DMS53 treated with DMSO at 0.1 percent for 48 hours (cell line): ENCODE results near the gene MTA3.

Source experiments
- DNase-seq: peaks from one replicate; lab custom pipeline; 2025; ENCODE audit not compliant: unreplicated experiment; lab: John Stamatoyannopoulos, UW

Gene MTA3

GRCh38 chr2:42757981-42758740 lies 189.7 kb downstream of the MTA3 start:
- no peak for DNase-seq

GRCh38 chr2:42758751-42759150 lies 190.3 kb downstream of the MTA3 start:
- no peak for DNase-seq

- no peak for DNase-seq
These were observed 193.1 kb downstream of the MTA3 start for GRCh38 chr2:42761554-42761953.

GRCh38 chr2:42762155-42762554 lies 193.7 kb downstream of the MTA3 start:
- no peak for DNase-seq

DNA sequence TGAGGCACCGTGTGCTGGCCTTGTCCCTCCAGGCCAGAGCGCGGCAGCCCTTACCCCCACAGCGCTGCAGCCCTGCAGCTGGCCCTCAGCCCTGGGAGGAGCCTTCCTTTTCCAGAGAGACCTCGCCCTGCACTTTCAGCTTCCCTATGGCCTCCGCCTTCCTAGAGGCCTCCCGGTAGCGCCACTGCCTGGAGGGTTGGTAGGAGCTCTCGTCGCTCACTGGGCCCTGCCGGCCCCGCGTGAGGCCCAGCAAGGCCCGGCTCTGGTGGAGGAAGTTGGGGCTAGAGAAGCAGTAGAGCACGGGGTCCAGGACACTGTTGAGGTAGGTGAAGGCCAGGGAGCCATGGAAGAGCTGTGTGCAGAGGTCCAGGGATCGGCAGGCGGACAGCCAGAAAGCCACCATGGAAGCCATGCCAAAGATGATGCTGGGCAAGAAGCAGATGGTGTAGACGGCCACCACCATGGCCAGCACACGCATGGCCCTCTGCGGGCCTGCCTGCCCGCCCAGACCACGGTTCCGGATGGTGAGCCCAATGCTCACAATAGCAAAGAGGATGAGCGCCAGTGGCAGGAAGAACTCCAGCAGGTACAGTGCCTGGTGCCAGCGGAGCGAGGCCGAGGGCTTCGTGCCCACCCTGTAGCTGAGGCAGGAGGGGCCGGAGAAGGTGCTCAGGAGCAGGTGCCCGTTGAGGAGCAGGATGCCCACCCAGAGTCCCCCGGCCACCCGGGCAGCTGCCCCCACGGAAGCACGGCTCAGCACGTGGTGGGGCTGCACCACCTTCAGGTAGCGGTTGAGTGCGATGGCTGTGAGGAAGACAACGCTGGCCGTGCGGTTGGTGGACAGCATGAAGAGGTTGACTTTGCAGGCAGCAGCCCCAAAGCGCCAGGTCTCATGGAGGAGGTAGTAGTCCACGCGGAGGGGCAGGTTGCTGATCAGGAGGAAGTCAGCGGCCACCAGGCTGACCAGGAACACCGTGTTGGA lies 194.7 kb downstream of the MTA3 start:
- no peak for DNase-seq

DNA sequence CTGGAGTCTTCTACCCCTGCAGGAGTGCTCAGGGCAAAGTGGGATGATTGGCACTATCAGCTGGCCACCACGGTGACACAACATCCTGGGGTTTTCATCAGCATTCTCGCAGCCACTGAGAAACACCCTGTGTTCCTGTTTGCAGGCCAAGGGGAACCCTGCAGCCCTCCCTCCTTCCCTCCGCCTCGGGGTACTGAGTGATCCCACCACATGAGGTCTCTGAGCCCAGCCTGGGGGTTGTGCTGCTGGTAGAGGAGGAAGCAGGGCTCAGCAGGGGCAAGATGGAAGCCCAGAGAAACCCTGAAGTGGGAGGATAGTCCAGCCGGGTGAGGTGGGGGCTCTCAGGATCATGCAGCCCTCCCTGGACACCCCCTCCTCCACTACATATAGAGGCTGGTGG lies 195.7 kb downstream of the MTA3 start, which contains the start of gene OXER1:
TSS of gene OXER1 (minus strand) at position 40 of the 400 bp plus-strand sequence. CDS start 73 bp downstream, outside the sequence.
- DNase-seq = no peak

DNA sequence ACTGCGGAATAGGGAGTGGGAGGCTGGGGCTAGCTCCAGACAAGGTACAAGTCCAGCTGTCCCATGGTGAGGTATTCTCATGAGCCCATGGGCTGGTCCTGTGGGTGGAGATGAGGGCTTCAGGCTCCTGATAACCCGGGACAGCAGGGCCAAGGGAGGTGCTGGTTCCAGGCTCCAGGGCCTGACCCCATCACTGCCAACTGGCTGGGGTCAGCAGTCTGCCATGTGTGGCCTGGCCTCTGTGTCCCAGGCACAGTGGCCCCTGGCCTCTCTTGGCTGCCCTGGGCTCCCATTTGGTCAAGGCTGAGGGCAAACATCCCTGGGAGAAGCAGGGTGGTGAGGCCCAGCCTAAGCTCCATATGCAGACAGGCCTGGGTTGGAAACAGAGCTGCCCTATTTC lies 196.5 kb downstream of the MTA3 start:
- no peak for DNase-seq

DNA sequence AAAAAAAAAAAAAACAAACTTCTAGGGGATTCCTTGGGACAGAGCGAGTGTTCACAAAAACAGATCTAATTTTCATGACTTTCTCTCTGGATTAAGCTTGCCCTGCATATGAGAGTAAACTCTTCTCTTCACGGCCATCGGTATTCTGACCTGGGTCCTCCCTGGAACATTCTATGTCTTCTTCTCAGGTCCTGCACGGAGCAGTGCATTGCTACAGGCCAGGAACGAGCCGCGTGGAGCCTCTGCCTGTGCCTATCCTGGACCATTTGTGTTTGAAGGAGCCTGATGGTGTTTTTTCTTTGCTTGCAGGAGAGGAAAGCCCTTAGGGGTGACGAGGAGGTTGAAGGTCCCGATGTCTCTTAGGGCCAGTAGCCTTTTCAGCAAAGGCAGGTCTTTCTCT lies 197.3 kb downstream of the MTA3 start:
- DNase-seq = no peak

DNA sequence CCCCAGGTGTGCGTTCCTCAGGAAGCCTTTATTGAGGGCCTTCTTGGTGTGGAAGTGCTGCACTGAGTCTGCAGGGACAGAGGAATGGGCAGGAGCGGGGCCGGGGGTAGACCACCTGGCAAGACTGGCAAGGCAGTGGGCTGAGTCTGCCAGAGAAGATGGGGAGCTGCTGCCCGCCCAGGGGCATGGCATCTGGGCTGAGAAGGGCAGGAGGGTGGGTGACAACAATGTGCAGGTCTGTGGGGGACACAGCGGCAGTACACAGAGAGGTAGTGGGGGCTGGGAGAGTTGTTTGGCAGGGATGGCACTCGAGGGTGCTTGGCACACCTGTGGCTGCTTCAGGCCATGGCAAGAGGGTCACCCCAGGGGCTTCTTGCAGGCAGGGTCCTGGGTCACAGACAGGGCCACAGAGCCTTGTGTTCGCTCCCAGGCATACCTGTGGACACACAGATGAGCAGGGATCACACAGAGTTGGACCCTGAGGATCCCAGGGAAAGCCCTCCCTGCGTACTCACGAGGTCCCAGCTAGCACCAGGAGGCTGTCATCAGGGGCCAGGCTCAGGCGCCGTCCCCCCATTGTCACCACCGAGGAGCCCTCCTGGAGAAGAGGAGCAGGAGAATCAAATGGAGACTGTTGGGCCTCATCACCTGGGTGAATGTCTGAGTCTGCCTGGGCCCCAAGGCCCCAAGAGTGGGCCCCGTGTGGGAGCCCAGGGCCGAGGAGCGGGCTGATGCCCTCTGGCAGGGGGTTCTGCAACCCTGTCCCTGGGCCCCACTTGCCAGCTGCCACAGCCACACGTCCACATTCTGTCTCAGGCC lies 198.9 kb downstream of the MTA3 start:
- no peak for DNase-seq

- no peak for DNase-seq
These were observed 199.7 kb downstream of the MTA3 start for GRCh38 chr2:42767899-42768705.

DNA sequence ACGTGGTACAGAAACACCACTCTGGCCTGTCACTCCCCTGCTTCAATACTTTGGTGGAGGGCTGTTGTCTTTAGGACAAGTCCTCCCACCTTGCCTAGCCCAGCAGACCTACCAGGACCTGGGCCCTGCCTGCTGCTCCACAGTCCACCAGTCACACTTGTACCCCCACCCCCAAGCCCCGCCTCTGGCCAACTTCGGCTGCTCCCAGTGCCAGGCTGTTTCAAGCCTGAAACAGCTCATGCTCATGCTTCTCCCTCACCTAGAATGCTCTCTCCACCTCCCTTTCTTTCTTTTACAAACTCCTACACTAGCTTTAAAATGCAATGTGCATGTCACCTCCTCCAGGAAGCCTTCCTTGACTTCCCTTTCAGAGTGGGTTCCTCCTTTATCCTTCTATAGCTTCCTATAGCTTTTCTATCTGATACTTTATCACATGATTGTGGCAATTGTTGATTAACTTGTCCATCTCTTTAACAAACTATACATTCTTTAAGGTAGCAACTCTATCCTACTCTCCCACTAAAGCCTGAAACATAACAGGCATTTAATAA lies 200.3 kb downstream of the MTA3 start:
- DNase-seq = no peak

- DNase-seq = no peak
These were observed 201.3 kb downstream of the MTA3 start for GRCh38 chr2:42769583-42770287.

DNA sequence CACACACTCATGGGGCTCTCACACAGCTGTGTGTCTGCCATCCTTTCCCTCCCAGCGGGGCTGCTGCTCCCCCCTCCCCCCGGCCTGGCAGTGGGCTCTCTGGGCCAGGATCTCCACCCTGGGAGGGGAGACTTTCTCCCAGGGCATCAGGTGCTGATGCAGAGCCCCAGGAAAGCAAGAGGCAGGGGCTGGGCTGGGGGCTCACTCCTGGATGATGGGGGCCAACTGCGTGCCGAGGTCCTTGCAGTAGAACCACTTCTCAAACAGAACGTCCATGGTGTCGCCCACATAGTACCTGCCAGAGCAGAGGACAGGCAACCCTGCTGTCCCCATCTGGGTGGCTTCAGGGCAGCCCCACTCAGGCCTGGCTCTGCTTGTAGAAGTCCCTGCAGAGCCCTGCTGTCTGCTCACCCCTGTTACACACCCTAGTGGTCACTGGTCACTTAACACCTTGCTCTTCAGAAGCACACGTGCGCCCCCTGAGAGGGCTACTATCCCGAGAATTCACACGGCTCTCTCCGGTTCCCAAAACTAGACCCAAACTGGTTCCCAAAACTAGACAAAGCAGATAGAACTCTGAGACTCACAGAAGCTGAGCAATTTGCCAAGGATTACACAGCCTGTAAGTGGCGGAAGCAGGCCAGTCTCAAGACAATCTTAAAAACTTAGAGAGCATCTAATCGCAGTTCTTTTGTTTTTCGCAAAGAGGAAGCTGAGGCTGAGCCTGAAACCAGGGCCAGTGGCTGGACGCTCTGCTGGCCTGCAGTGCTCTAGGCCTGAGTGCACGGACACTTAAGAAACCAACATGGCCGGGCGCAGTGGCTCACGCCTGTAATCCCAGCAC lies 202.1 kb downstream of the MTA3 start:
- no peak for DNase-seq

DNA sequence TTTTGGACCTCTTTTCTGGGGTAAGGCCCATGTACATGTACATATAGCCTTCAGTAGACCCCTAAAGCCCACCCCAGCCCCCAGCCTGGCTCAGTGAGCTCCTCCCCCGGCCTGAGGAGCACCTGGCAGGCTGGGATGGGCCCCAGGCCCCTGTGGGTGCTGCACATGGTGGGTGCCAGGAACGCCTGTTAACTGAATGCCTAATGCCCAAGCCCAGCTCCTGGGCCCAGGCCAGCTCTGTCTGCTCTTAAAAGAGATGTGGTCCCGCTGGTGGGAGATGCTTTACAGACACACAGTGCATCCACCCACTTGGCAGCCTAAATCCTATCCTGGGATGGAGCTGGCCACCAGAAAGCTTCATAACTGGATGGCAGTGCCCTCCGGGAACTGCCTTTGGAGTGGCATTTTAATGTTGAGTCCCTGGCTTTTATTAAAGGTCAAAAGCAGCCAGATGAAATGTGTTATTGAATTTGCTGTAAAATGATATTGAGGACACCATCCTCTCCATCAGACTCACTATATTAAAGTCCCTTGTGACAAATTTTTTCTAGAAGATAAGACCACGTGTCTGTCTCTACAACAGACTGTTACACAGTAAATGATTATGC lies 203.2 kb downstream of the MTA3 start:
- no peak for DNase-seq

DNA sequence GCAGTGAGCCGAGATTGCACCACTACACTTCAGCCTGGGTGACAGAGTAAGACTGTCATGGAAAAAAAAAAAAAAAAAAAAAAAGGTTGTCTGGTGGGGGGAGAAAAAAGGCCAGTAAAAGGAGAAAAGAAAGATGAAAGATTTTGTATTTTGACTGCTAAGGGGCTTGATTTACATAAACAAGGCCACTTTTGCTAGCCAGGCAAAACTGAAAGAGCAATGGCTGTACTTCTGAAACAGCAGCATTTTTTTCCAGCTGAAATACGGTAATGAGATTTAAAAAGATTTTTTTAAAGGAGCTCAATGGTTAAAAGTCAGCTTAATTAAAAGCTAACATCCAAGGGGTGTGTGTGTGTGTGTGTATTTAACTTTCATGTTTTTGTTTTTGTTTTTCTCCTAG lies 206.8 kb downstream of the MTA3 start:
- DNase-seq = no peak

DNA sequence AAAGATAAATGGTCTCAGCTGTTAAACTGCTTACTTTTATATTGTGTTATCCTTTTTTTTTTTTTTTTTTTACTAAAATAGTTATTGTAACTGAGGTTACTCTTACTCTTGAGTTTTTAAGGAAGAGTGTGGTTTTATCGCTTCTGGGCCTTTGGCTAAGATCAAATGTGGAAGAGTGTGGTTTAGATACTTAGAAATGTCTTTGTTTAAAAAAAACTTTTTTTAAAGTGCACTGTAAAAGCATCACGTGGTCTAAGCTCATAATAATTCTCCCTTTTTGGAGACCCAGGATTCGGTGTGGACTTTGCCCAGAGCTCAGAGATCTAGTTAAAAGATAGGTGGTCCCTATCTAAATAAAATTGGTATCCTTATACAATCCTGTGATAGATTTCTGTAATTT lies 207.4 kb downstream of the MTA3 start:
- DNase-seq = no peak

DNA sequence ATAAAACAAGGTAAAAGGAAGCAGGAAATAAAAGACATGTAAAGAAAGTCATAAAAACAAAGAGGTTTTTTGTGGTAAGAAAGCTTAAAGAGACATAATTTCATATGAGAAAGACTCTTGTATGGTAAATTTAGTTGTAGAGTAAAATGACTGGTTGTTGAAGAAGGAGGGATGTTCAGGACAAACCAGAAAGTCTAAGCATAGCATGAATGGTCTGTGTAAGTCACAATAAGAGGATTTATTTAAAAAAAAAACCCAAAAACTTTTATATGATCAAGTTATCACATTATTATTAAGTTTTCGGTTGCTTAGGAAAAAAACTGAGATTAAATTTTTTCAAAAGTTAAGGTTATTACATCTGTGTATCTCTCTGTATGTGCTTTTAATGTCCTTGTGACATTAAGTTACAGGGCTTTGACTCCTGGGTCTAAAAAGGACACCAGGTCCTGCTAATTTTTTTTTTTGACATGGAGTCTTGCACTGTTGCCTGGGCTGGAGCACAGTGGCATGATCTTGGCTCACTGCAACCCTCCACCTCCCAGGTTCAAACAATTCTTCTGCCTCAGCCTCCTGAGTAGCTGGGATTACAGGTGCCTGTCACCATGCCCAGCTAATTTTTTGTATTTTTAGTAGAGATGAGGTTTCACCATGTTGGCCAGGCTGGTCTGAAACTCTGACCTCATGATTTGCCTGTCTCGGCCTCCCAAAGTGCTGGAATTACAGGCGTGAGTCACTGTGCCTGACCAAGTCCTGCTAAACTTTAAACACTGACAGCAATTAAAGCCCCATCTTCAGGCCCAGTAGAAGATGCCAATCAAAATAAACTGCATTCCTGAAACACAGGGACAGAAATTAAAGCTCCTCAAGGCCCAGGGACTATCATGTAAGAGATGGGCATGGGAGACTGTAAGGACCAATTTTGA lies 209.7 kb downstream of the MTA3 start:
- DNase-seq = no peak
